GM06990 (cell line): ENCODE results near the gene CCDC9B.

Experiments used
- DNase-seq: peaks from one replicate; pipeline ENCODE4 v3.0.0-alpha.2; 2011; ENCODE audit not compliant: insufficient read length; ENCODE audit errors: extremely low read depth
- H3K27me3 ChIP-seq: replicated peaks from 2 replicates; pipeline ENCODE4 v1.6.0; 2011; ENCODE audit warnings: low read length; ENCODE audit not compliant: control insufficient read depth, insufficient read depth
- H3K36me3 ChIP-seq: 2 replicates; pipeline ENCODE4 v1.5.1; 2011; ENCODE audit warnings: low read length; ENCODE audit not compliant: control insufficient read depth, insufficient read depth
- H3K4me3 ChIP-seq: replicated peaks from 2 replicates; pipeline ENCODE4 v1.5.1; 2011; ENCODE audit warnings: low read depth, mild to moderate bottlenecking, control low read depth, low read length
- TF ChIP-seq, protein P1 (sequence below): IDR thresholded peaks from 2 replicates; pipeline ENCODE4 v1.5.1; 2011; ENCODE audit warnings: low read length, control low read depth, mild to moderate bottlenecking, inconsistent platforms; ENCODE audit not compliant: insufficient read depth, poor library complexity, severe bottlenecking

The CCDC9B gene

GRCh38 chr15:40348474-40348870 is 7.7 kb upstream of the CCDC9B start:
- Histone ChIP-seq H3K27me3 (0 out of 2 replicates have a peak, but pooled peaks cover 2% of the 10 kb centered on the region), H3K36me3 (no peaks in the 10 kb centered on the region), H3K4me3 (no peak overlapping the region)
- TF ChIP-seq, protein P1, sequence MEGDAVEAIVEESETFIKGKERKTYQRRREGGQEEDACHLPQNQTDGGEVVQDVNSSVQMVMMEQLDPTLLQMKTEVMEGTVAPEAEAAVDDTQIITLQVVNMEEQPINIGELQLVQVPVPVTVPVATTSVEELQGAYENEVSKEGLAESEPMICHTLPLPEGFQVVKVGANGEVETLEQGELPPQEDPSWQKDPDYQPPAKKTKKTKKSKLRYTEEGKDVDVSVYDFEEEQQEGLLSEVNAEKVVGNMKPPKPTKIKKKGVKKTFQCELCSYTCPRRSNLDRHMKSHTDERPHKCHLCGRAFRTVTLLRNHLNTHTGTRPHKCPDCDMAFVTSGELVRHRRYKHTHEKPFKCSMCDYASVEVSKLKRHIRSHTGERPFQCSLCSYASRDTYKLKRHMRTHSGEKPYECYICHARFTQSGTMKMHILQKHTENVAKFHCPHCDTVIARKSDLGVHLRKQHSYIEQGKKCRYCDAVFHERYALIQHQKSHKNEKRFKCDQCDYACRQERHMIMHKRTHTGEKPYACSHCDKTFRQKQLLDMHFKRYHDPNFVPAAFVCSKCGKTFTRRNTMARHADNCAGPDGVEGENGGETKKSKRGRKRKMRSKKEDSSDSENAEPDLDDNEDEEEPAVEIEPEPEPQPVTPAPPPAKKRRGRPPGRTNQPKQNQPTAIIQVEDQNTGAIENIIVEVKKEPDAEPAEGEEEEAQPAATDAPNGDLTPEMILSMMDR: no peak
- DNase-seq: no peak

DNA sequence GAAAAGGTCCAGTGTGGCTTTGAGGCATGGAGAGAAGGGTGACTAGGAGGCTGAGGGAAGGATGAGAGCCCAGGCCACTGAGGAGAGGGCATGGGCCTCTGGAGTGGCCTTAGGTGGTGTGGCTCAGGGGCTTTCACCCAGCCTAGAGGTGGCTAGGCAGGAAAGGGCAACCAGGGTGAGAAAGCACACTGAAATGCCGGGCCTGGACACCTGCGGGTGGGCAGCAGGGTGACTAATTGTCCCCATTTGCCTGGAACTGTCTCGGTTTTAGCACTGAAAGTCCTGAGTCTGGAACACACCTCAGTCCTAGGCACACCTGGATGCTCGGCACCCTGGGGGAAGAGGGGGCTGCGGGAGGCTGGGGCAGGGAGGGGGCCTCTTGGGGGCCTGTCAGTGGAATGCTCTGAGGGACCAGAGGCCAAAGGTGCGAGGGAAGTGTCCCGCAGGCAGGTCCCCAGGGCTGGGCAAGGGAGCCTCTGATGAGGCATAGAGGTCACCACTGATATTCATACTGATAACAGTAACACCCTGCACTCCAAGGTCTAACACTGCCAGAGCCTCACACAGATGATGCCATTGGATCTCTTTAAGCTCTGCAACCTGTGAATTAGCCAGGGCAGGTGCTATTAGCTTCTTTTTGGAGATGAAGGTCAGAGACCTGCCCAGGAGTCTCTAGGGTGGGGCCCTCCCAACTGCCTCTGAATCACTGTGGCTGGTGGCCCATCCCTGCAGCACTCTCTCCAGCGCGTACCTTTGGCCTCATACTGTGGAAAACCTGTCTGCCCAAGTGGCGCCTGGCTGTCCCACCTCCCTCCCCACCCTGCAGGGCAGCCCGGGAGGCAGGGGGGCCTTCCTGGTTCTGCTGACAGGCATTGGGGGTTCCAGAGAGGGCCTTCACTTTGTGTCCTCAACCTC is 7.1 kb upstream of the CCDC9B start:
- Histone ChIP-seq H3K36me3 (no peaks in the 10 kb centered on the region), H3K27me3 (0 out of 2 replicates have a peak, but pooled peaks cover 2% of the 10 kb centered on the region), H3K4me3 (no peak overlapping the region)
- DNase-seq: no peak
- TF ChIP-seq, protein P1: no peak

DNA sequence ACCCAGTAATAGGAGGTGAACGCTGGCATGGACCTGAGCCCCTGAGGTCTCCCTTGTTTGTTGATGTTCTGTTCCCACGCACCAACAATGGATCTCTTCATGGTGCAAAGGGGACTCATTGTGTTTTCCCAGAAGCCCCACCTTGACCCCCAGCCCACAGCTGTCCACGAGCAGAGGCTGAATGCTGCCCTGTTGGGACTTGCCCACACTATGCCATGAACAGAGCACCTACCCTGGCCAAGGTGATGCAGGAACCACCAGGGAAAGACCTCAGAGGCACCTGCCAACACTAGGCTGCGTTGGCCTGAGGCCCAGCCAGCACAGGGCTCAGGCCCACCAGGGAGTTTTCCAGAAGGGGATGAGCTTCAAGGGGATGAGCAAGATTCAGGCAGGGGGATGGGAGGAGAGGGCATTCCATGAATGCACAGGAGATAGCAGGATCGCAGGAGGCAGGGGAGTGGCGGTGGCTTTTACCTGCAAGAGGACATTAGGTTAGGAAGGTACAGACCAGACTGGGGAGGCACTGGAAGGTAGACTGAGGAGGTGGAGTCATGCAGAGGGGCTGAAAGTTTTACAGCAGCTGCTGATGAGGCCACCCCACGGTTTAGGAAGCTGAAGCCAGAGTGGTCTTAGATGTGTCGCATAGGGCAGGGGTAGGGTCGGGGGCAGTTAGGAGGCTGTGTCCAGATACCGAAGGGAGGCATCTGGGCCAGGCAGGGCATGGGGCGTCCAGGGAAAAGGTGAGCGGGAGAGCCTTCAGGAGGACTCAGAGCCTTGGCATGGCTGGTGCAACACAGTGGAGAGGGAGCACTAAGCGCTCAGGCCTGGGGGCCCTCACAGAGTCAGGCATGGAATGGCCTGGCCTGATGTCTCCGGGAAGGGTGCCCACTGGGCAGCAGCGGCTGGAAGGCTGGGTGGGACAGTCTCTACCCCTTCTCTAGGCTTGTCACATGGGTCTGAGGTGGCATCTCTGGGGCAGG is 6.1 kb upstream of the CCDC9B start:
- DNase-seq: no peak
- TF ChIP-seq, protein P1: no peak
- no peaks in the 10 kb centered on the region for H3K36me3 ChIP-seq
- H3K27me3 ChIP-seq: 0 out of 2 replicates have a peak, but pooled peaks cover 2% of the 10 kb centered on the region
- H3K4me3 ChIP-seq: no peak overlapping the region

DNA sequence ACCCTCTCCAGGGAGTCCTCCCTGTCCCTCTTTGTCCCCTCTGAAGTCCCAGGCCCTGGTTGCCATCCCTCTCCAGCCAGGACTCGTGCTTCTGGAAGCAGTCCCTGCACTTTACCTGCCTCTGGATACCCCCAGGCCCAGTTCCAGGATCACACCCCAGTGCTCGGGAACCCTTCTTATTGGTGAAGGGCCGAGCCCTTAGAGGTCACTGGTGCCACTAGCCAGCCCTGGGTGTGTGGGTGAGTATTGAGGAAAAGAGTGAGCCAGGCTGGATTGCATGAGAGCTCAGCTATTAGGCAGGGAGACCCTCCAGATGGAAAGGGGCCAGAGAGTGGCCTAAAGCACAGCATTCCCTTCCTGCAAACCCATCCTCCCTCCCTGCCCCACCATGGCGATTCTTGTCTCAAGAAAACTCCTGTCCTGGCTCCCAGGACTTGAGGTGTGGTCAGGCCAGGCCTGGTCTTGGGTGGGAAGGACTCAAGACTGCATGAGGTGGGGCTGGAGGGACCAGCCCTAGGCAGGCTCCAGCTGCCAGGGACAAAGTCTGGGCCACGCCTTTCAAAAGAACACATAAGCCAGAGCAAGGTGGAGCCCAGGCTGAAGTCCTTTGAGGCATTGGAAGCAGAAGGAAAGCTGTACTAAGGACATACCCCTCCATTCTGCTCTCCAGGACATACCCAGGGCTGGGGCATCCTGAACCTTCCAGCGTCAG is 5.3 kb upstream of the CCDC9B start:
- no peak for DNase-seq
- H3K27me3 ChIP-seq: 0 out of 2 replicates have a peak, but pooled peaks cover under 1% of the 10 kb centered on the region
- no peak overlapping the region for H3K4me3 ChIP-seq
- H3K36me3 ChIP-seq: no peaks in the 10 kb centered on the region
- TF ChIP-seq, protein P1: no peak

GRCh38 chr15:40345225-40345866 is 4.6 kb upstream of the CCDC9B start:
- Histone ChIP-seq H3K27me3 (no peaks in the 10 kb centered on the region), H3K36me3 (no peaks in the 10 kb centered on the region), H3K4me3 (no peak overlapping the region)
- TF ChIP-seq, protein P1: no peak
- DNase-seq: no peak
